Natural killer cell (primary cell): ENCODE data around the gene GJD2. TPM values are rescaled to one million over a fixed set of nuclear protein-coding genes. Genes with fewer than 3 reads are reported as not detected.

Source experiments
- ATAC-seq, 3 donors: fragments of 150-1000 bp in 2 of 3; fragments of 200-7000 bp in 1 of 3; cut with Tn5 transposase; 1 replicate in 1 of 3; 2 replicates in 2 of 3; pipeline ENCODE4 v1.10.0; 2021; ENCODE audit warnings: mild to moderate bottlenecking in 2 of 3, moderate library complexity in 2 of 3
- DNase-seq, 2 donors: peaks; one replicate each; pipeline versions ENCODE4 v3.0.0 to v3.0.0-alpha.2; 2013 to 2021; ENCODE audit warnings: mixed read lengths in 1 of 2
- H3K27ac ChIP-seq: one replicate; pipeline ENCODE4 v1.5.1; 2013; ENCODE audit warnings: mild to moderate bottlenecking, low read length
- H3K27me3 ChIP-seq: one replicate; pipeline ENCODE4 v1.6.1; 2013; ENCODE audit warnings: low read length; ENCODE audit not compliant: control insufficient read depth, insufficient read depth
- H3K36me3 ChIP-seq: one replicate; pipeline ENCODE4 v1.6.1; 2013; ENCODE audit warnings: low read length; ENCODE audit not compliant: control insufficient read depth, insufficient read depth
- H3K4me1 ChIP-seq: one replicate; pipeline ENCODE4 v1.6.1; 2013; ENCODE audit warnings: low read length; ENCODE audit not compliant: control insufficient read depth, insufficient read depth
- H3K4me3 ChIP-seq: one replicate; pipeline ENCODE4 v1.5.1; 2013; ENCODE audit warnings: low read length
- H3K9me3 ChIP-seq: one replicate; pipeline ENCODE4 v1.6.1; 2013; ENCODE audit warnings: low read length; ENCODE audit not compliant: control insufficient read depth, insufficient read depth
- H3K27ac Mint-ChIP-seq, 2 donors: one replicate each; pipeline ENCODE4 v1.8.0; 2022; ENCODE audit warnings: mild to moderate bottlenecking in 2 of 2, mixed read lengths in 2 of 2, moderate library complexity in 1 of 2
- H3K27me3 Mint-ChIP-seq, 2 donors: one replicate each; pipeline ENCODE4 v1.8.0; 2022; ENCODE audit warnings: low read depth in 2 of 2, mixed read lengths in 2 of 2
- H3K36me3 Mint-ChIP-seq: one replicate; pipeline ENCODE4 v1.8.0; 2022; ENCODE audit warnings: mixed read lengths
- H3K4me1 Mint-ChIP-seq, 2 donors: one replicate each; pipeline ENCODE4 v1.8.0; 2022; ENCODE audit warnings: mixed read lengths in 2 of 2
- H3K4me3 Mint-ChIP-seq: one replicate; pipeline ENCODE4 v1.8.0; 2022; ENCODE audit warnings: mild to moderate bottlenecking, moderate library complexity, mixed read lengths
- H3K9me3 Mint-ChIP-seq, 2 donors: one replicate each; pipeline ENCODE4 v1.8.0; 2022; ENCODE audit warnings: mixed read lengths in 2 of 2
- WGBS: methylation state at CpG from one replicate; pipeline ENCODE4 v1.1.7; 2013; ENCODE audit warnings: missing lambda C conversion rate; ENCODE audit not compliant: insufficient coverage; 5-methylcytosine and 5-hydroxymethylcytosine counted together
- intact Hi-C: fragments of 100-400 bp; cut with micrococcal nuclease; formaldehyde crosslinking; loops from one replicate; pipeline ENCODE4 v1.14.2; 2022
- total RNA-seq, 4 donors: library from RNA; stranded (reverse); fragments of 120-200 nt in 1 of 4; gene quantifications; one replicate each; pipeline versions ENCODE4 v1.2.3 to v1.2.4, GENCODE V29; 2013 to 2022
- TF ChIP-seq, protein P1 (sequence below): fragments of 200-600 bp; IDR thresholded peaks from one replicate; pipeline ENCODE4 v1.8.0; 2022; ENCODE audit warnings: antibody characterized with exemption

GJD2 gene
- total RNA-seq, 3 donors from 2014 or later (not counting 1 experiment from before 2014, with no cell fraction given) = not detected

DNA sequence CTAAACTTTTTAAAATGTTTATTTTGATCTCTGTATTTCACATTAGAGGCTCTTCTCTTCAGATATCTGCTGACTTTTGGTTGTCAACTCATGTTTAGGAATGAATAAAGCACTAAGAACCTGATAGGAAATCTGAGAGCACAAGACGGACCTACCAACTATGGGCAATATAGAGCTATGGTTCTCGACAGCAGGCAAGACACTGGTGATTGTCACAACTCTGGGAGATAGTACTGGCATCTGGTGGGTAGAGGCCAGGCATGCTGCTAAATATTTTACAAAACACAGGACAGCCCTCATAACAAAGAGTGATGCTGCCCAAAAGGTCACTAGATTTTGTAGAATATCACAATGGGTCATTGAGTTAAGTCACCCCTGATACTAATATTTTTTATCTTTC, 17.5 kb upstream of the GJD2 start:
- no peak overlapping the region for H3K4me3 Mint-ChIP-seq
- TF ChIP-seq, protein P1, sequence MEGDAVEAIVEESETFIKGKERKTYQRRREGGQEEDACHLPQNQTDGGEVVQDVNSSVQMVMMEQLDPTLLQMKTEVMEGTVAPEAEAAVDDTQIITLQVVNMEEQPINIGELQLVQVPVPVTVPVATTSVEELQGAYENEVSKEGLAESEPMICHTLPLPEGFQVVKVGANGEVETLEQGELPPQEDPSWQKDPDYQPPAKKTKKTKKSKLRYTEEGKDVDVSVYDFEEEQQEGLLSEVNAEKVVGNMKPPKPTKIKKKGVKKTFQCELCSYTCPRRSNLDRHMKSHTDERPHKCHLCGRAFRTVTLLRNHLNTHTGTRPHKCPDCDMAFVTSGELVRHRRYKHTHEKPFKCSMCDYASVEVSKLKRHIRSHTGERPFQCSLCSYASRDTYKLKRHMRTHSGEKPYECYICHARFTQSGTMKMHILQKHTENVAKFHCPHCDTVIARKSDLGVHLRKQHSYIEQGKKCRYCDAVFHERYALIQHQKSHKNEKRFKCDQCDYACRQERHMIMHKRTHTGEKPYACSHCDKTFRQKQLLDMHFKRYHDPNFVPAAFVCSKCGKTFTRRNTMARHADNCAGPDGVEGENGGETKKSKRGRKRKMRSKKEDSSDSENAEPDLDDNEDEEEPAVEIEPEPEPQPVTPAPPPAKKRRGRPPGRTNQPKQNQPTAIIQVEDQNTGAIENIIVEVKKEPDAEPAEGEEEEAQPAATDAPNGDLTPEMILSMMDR = no peak
- no peaks in the 10 kb centered on the region for H3K4me1 ChIP-seq
- H3K36me3 Mint-ChIP-seq = no peaks in the 10 kb centered on the region
- no peaks in the 10 kb centered on the region for H3K4me1 Mint-ChIP-seq
- no peak for ATAC-seq
- no peaks in the 10 kb centered on the region for H3K36me3 ChIP-seq
- H3K9me3 ChIP-seq = no peaks in the 10 kb centered on the region
- no peak overlapping the region for H3K4me3 ChIP-seq
- WGBS = 96% methylated on average over 2 of the region's 2 CpGs
- no peaks in the 10 kb centered on the region for H3K27me3 ChIP-seq
- DNase-seq = no peak
- H3K9me3 Mint-ChIP-seq = no peaks in the 10 kb centered on the region
- H3K27me3 Mint-ChIP-seq = peaks cover 19 to 53% of the 10 kb centered on the region in 2 donors
- intact Hi-C loops = no loop called here
- no peak overlapping the region for H3K27ac ChIP-seq
- H3K27ac Mint-ChIP-seq = no peak overlapping the region

DNA sequence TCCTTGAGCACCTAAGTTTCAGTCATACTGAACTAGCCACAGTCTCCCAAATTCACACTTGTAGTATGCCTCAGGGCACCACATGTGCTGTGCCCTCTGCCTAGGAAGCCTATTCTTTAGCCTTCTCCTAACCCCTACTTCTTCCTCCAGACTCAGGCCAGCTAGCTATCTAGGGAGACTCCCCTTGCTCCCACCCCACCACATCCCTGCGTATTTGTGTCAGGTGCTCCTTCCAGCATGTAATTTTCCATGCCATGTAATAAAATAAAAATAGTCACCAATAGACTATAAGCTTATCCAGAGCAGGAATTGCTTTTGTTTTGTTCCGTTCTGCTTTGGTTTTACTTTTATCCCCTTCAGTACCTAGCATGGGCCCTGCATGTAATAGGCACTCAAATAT, 14.9 kb upstream of the GJD2 start:
- H3K36me3 Mint-ChIP-seq = no peaks in the 10 kb centered on the region
- H3K4me3 Mint-ChIP-seq = no peak overlapping the region
- peaks cover 16 to 49% of the 10 kb centered on the region in 2 donors for H3K27me3 Mint-ChIP-seq
- H3K4me1 Mint-ChIP-seq = no peaks in the 10 kb centered on the region
- Histone ChIP-seq H3K27me3 (no peaks in the 10 kb centered on the region), H3K4me1 (no peaks in the 10 kb centered on the region), H3K4me3 (no peak overlapping the region), H3K36me3 (no peaks in the 10 kb centered on the region), H3K9me3 (no peaks in the 10 kb centered on the region), H3K27ac (no peak overlapping the region)
- 86% methylated on average over 2 of the region's 2 CpGs for WGBS
- no peak for DNase-seq
- ATAC-seq = no peak
- H3K27ac Mint-ChIP-seq = no peak overlapping the region
- TF ChIP-seq, protein P1 = no peak
- no peaks in the 10 kb centered on the region for H3K9me3 Mint-ChIP-seq
- intact Hi-C loops = no loop called here

DNA sequence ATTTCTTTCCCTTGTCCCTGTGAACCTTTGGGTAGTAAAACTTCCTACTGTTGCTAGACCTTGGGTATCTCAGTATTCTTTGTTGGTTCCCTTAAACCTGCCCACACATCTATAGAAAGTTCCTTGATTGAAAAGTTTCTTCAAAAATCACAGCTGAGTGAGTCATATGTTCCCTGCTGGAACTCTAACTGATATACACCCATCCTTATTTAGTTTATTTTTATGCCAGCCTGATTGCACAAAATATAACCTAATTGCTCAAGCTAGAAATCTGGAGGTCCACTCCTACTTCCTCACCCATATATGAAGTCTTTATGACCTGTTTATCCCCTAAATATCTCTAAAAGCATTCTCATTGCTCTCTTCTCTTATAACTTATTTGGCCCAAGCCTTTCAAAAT, 13.7 kb upstream of the GJD2 start:
- H3K27me3 ChIP-seq = no peaks in the 10 kb centered on the region
- H3K9me3 Mint-ChIP-seq = no peaks in the 10 kb centered on the region
- no peaks in the 10 kb centered on the region for H3K4me1 Mint-ChIP-seq
- no peak overlapping the region for H3K27ac ChIP-seq
- no peak for DNase-seq
- ATAC-seq = no peak
- no peaks in the 10 kb centered on the region for H3K36me3 Mint-ChIP-seq
- H3K9me3 ChIP-seq = no peaks in the 10 kb centered on the region
- no peaks in the 10 kb centered on the region for H3K4me1 ChIP-seq
- H3K4me3 Mint-ChIP-seq = no peak overlapping the region
- intact Hi-C loops = no loop called here
- H3K27me3 Mint-ChIP-seq = peaks cover 13 to 49% of the 10 kb centered on the region in 2 donors
- H3K36me3 ChIP-seq = no peaks in the 10 kb centered on the region
- no peak overlapping the region for H3K27ac Mint-ChIP-seq
- H3K4me3 ChIP-seq = no peak overlapping the region
- TF ChIP-seq, protein P1 = no peak

DNA sequence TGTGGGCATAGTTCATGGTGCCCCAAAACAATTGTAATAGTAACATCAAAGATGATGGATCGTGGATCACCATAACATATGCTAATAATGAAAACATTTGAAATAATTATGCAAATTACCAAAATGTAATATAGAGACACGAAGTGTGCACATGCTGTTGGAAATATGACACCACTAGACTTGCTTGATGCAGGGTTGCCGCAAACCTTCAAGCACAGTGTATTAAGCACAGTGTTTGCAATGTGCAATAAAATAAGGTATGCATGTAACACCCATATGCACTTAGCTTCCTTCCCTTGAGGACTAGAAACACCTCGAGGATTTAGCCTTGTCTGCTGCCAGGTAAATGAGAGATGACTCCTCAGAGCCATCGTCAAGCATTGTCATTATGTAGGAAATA, 10.9 kb upstream of the GJD2 start:
- H3K4me1 ChIP-seq = no peaks in the 10 kb centered on the region
- no peak for ATAC-seq
- intact Hi-C loops = no loop called here
- H3K9me3 ChIP-seq = no peaks in the 10 kb centered on the region
- no peak overlapping the region for H3K27ac Mint-ChIP-seq
- no peak overlapping the region for H3K27ac ChIP-seq
- H3K4me1 Mint-ChIP-seq = no peaks in the 10 kb centered on the region
- TF ChIP-seq, protein P1 = no peak
- DNase-seq = no peak
- 80% methylated on average over 4 of the region's 5 CpGs for WGBS
- no peaks in the 10 kb centered on the region for H3K27me3 ChIP-seq
- H3K9me3 Mint-ChIP-seq = no peaks in the 10 kb centered on the region
- peaks cover 18 to 50% of the 10 kb centered on the region in 2 donors for H3K27me3 Mint-ChIP-seq
- no peaks in the 10 kb centered on the region for H3K36me3 ChIP-seq
- H3K4me3 ChIP-seq = no peak overlapping the region
- H3K36me3 Mint-ChIP-seq = peaks cover 8% of the 10 kb centered on the region
- no peak overlapping the region for H3K4me3 Mint-ChIP-seq
